Thoracic aorta (tissue), 2 donors: ENCODE measurements around the gene ENTHD1. TPM values are rescaled to one million over a fixed set of nuclear protein-coding genes. Genes with fewer than 3 reads are reported as not detected.

Experiments
- ATAC-seq: fragments of 150-250 bp; one replicate; pipeline ENCODE4 v1.8.0; 2017; ENCODE audit warnings: low read depth; ENCODE audit not compliant: insufficient number of reproducible peaks, low FRiP score
- DNase-seq: peaks from one replicate; pipeline ENCODE4 v3.0.0-alpha.2; 2020; ENCODE audit warnings: low spot score
- H3K27ac ChIP-seq, 2 donors: fragments of 200-600 bp; sonication (generic); 1 replicate in 1 of 2; 2 replicates in 1 of 2; pipeline ENCODE4 v1.5.1; 2016; ENCODE audit warnings: mild to moderate bottlenecking in 2 of 2, moderate library complexity in 2 of 2
- H3K27me3 ChIP-seq: fragments of 200-600 bp; sonication (generic); replicated peaks from 2 replicates; pipeline ENCODE4 v1.6.0; 2016; ENCODE audit warnings: mild to moderate bottlenecking; ENCODE audit not compliant: insufficient read depth
- H3K36me3 ChIP-seq: fragments of 200-600 bp; sonication (generic); one replicate; pipeline ENCODE4 v1.5.1; 2016
- H3K4me1 ChIP-seq, 2 donors: fragments of 200-600 bp; sonication (generic); 1 replicate in 1 of 2; 2 replicates in 1 of 2; pipeline versions ENCODE4 v1.5.1 to v1.6.0; 2016; ENCODE audit warnings: low read depth in 2 of 2, mild to moderate bottlenecking in 1 of 2; ENCODE audit not compliant: control insufficient read depth in 1 of 2
- H3K4me3 ChIP-seq: fragments of 200-600 bp; sonication (generic); 2 replicates; pipeline ENCODE4 v1.5.1; 2016; ENCODE audit warnings: mild to moderate bottlenecking
- H3K9me3 ChIP-seq: fragments of 200-600 bp; sonication (generic); 2 replicates; pipeline ENCODE4 v1.5.1; 2016
- CTCF ChIP-seq: fragments of 200-600 bp; sonication (generic); IDR thresholded peaks from one replicate; pipeline ENCODE4 v1.5.1; 2019; ENCODE audit warnings: antibody characterized with exemption
- total RNA-seq, 2 donors: library from RNA; depleted of rRNA; stranded (reverse); fragments of >200 nt; gene quantifications; one replicate each; pipeline versions ENCODE4 v1.1.0 to v1.2.3, GENCODE V29; 2016

The ENTHD1 gene
- total RNA-seq, 2 donors from 2014 or later = not detected

- Histone ChIP-seq H3K4me1 (no peaks in the 10 kb centered on the region), H3K9me3 (no peaks in the 10 kb centered on the region), H3K4me3 (no peak overlapping the region), H3K27me3 (no peaks in the 10 kb centered on the region), H3K27ac (no peak overlapping the region), H3K36me3 (no peaks in the 10 kb centered on the region)
- no peak for TF ChIP-seq CTCF
- DNase-seq = no peak
- no peak for ATAC-seq
Measured at GRCh38 chr22:39703928-39704639, 189.5 kb downstream of the ENTHD1 start.

GRCh38 chr22:39703091-39703490, 190.5 kb downstream of the ENTHD1 start:
- no peaks in the 10 kb centered on the region for H3K36me3 ChIP-seq
- H3K9me3 ChIP-seq = no peaks in the 10 kb centered on the region
- ATAC-seq (no peak), DNase-seq (no peak)
- H3K27me3 ChIP-seq = no peaks in the 10 kb centered on the region
- H3K4me3 ChIP-seq = no peak overlapping the region
- H3K4me1 ChIP-seq = no peaks in the 10 kb centered on the region
- TF ChIP-seq CTCF = no peak
- H3K27ac ChIP-seq = no peak overlapping the region

- no peak for ATAC-seq
- no peak for DNase-seq
- no peak overlapping the region for H3K27ac ChIP-seq
- no peaks in the 10 kb centered on the region for H3K36me3 ChIP-seq
- H3K4me3 ChIP-seq = no peak overlapping the region
- no peaks in the 10 kb centered on the region for H3K4me1 ChIP-seq
- no peaks in the 10 kb centered on the region for H3K27me3 ChIP-seq
- H3K9me3 ChIP-seq = no peaks in the 10 kb centered on the region
- no peak for TF ChIP-seq CTCF
Measured at GRCh38 chr22:39700565-39700964, 193.0 kb downstream of the ENTHD1 start.

- no peaks in the 10 kb centered on the region for H3K9me3 ChIP-seq
- ATAC-seq = no peak
Measured at GRCh38 chr22:39699631-39700360, 193.8 kb downstream of the ENTHD1 start.

More at GRCh38 chr22:39699631-39700360, 193.8 kb downstream of the ENTHD1 start:
- no peak overlapping the region for H3K27ac ChIP-seq
- DNase-seq = no peak
- TF ChIP-seq CTCF = no peak
- H3K27me3 ChIP-seq = no peaks in the 10 kb centered on the region
- H3K4me3 ChIP-seq = no peak overlapping the region
- no peaks in the 10 kb centered on the region for H3K36me3 ChIP-seq
- H3K4me1 ChIP-seq = no peaks in the 10 kb centered on the region
